Measurements from ENCODE around the gene LRRC70. TPM values are rescaled to one million over a fixed set of nuclear protein-coding genes. Genes with fewer than 3 reads are reported as not detected.

The LRRC70 gene
- total and polyA plus RNA-seq, 2 of the 8 experiments (the other 6 are each of a cell fraction or from before 2014, with no cell fraction given) = 0.62 to 0.67 TPM

GRCh38 chr5:62533597-62533996 lies 45.0 kb upstream of the LRRC70 start:
- no peaks in the 10 kb centered on the region for H3K23me2 ChIP-seq (ENCODE audit: low read depth, low read length)
- no peak overlapping the region for H3K4me2 ChIP-seq (ENCODE audit: insufficient read depth in 1 of 2, low read depth in 2 of 2, low read length in 2 of 2)
- no peak overlapping the region for H2AK5ac ChIP-seq (ENCODE audit: low read depth, low read length)
- H3K36me3 ChIP-seq (ENCODE audit: control insufficient read depth in 2 of 4, insufficient read depth in 4 of 4, low read length in 3 of 4) = peaks cover 0 to 3% (median 0%) of the 10 kb centered on the region in 4 experiments; a peak in 2 of 8 replicates
- 87% methylated on average over 2 of the region's 2 CpGs; no CpG with 5 or more reads in 1 of the 2 experiments for WGBS, 2 experiments (ENCODE audit: extremely low coverage in 1 of 2, insufficient coverage in 1 of 2, insufficient read length in 1 of 2, insufficient replicate concordance in 2 of 2, low coverage in 1 of 2, low lambda C conversion rate in 2 of 2, missing lambda C conversion rate in 1 of 2)
- no peak overlapping the region for H3K23ac ChIP-seq (ENCODE audit: insufficient read length)
- no peak overlapping the region for H2BK120ac ChIP-seq (replicated peaks; ENCODE audit: low read depth, low read length)
- H3K79me1 ChIP-seq (ENCODE audit: low read depth, low read length) = no peaks in the 10 kb centered on the region
- no peaks in the 10 kb centered on the region for H3K9me3 ChIP-seq (ENCODE audit: insufficient read depth in 2 of 2, low read depth in 1 of 2, low read length in 1 of 2)
- H2BK5ac ChIP-seq (ENCODE audit: low read depth, low read length) = no peak overlapping the region
- no peaks in the 10 kb centered on the region for H4K20me1 ChIP-seq (replicated peaks in 1 of 2; ENCODE audit: control insufficient read depth in 1 of 2, insufficient read depth in 2 of 2, low read length in 2 of 2)
- H2AFZ ChIP-seq (ENCODE audit: low read length) = no peak overlapping the region
- H3K27ac ChIP-seq (ENCODE audit: low read depth, low read length) = no peak overlapping the region
- H2BK20ac ChIP-seq (ENCODE audit: low read length) = no peak overlapping the region
- H3K79me2 ChIP-seq (ENCODE audit: control insufficient read depth in 1 of 2, insufficient read depth in 2 of 2, low read length in 2 of 2) = no peaks in the 10 kb centered on the region
- no peak for FAIRE-seq
- no peaks in the 10 kb centered on the region for H3K4me1 ChIP-seq (replicated peaks in 1 of 4; ENCODE audit: control insufficient read depth in 3 of 4, insufficient read depth in 4 of 4, low read length in 3 of 4)
- ChIA-PET CTCF (ENCODE audit: partially characterized antibody) (no interaction called here), POLR2A (ENCODE audit: partially characterized antibody) (interaction anchor here (1.0 kb wide), 1 partner anchor 23 kb away, joined by 3 read pairs; no protein-coding TSS in a partner anchor)
- no peak overlapping the region for H4K5ac ChIP-seq (ENCODE audit: insufficient read length, low read depth, low read length)
- H3K4ac ChIP-seq (replicated peaks; ENCODE audit: insufficient read length, low read depth, low read length) = no peak overlapping the region
- H4K91ac ChIP-seq (replicated peaks; ENCODE audit: insufficient read length, low read length) = no peak overlapping the region
- no peak overlapping the region for H2BK15ac ChIP-seq (ENCODE audit: low read length)
- H4K8ac ChIP-seq (ENCODE audit: extremely low read depth, insufficient read depth, low read length) = no peak overlapping the region
- no peak overlapping the region for H3K4me3 ChIP-seq (ENCODE audit: extremely low read depth in 1 of 4, insufficient read depth in 2 of 4, low read depth in 3 of 4, low read length in 4 of 4)
- no peak overlapping the region for H3K18ac ChIP-seq (ENCODE audit: extremely low read depth, low read length)
- H3K9ac ChIP-seq (replicated peaks in 1 of 4; ENCODE audit: extremely low read depth in 1 of 4, low read depth in 3 of 4, low read length in 3 of 4) = no peak overlapping the region
- H3K56ac ChIP-seq (replicated peaks; ENCODE audit: insufficient read length, low read depth, low read length) = no peak overlapping the region
- H3K14ac ChIP-seq (ENCODE audit: insufficient read length) = no peak overlapping the region
- H2BK12ac ChIP-seq (ENCODE audit: low read depth, low read length) = no peak overlapping the region
- H3K27me3 ChIP-seq (replicated peaks in 1 of 4; ENCODE audit: control insufficient read depth in 3 of 4, extremely low read depth in 1 of 4, insufficient read depth in 3 of 4, low read length in 3 of 4) = no peaks in the 10 kb centered on the region
- no peak for DNase-seq (ENCODE audit: low read depth in 1 of 2, low spot score in 2 of 2)
- TF ChIP-seq SIN3A (conservative IDR thresholded peaks at IDR 0.05 in 1 of 2, IDR thresholded peaks at IDR 0.05 in 1 of 2; ENCODE audit: low read depth in 1 of 2, low read length in 2 of 2) (no peak), SP1 (IDR thresholded peaks at IDR 0.05; ENCODE audit: low read depth, low read length) (no peak)
